ENCODE measurements around the gene MXD1.

GRCh38 chr2:69983392-69983966, 68.6 kb downstream of the MXD1 start:
- TF ChIP-seq, protein P1, sequence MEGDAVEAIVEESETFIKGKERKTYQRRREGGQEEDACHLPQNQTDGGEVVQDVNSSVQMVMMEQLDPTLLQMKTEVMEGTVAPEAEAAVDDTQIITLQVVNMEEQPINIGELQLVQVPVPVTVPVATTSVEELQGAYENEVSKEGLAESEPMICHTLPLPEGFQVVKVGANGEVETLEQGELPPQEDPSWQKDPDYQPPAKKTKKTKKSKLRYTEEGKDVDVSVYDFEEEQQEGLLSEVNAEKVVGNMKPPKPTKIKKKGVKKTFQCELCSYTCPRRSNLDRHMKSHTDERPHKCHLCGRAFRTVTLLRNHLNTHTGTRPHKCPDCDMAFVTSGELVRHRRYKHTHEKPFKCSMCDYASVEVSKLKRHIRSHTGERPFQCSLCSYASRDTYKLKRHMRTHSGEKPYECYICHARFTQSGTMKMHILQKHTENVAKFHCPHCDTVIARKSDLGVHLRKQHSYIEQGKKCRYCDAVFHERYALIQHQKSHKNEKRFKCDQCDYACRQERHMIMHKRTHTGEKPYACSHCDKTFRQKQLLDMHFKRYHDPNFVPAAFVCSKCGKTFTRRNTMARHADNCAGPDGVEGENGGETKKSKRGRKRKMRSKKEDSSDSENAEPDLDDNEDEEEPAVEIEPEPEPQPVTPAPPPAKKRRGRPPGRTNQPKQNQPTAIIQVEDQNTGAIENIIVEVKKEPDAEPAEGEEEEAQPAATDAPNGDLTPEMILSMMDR (IDR thresholded peaks at IDR 0.05; ENCODE audit: low read depth, low read length), result no peak
- TF ChIP-seq POLR2A (IDR thresholded peaks at IDR 0.05; ENCODE audit: extremely low read depth, insufficient read length) (no peak), MAX (IDR thresholded peaks at IDR 0.05; ENCODE audit: low read depth, low read length) (no peak)
